GM12878 (cell line): ENCODE results near the gene LILRB2.

Experiments
- EP300 ChIP-seq, 2 experiments: fragments of 150-350 bp in 1 of 2; IDR thresholded peaks; 2 replicates each; pipeline ENCODE4 v1.6.1; 2011 to 2012; ENCODE audit warnings: low read depth in 2 of 2, low read length in 2 of 2, borderline replicate concordance in 1 of 2, improper control_type of control experiment in 1 of 2, inconsistent platforms in 1 of 2; ENCODE audit not compliant: control insufficient read depth in 1 of 2
- EZH2 ChIP-seq: IDR thresholded peaks from 2 replicates; pipeline ENCODE4 v1.6.1; 2012; ENCODE audit warnings: low read depth, mild to moderate bottlenecking, control low read depth, inconsistent platforms, low read length, borderline replicate concordance; ENCODE audit not compliant: control insufficient read depth
- JUNB ChIP-seq: IDR thresholded peaks from 2 replicates; pipeline ENCODE4 v1.6.1; 2016; ENCODE audit warnings: antibody characterized with exemption, mild to moderate bottlenecking
- MYC ChIP-seq: IDR thresholded peaks from 2 replicates; pipeline ENCODE4 v1.6.1; 2011; ENCODE audit warnings: mild to moderate bottlenecking, low read length, moderate library complexity, inconsistent platforms; ENCODE audit not compliant: insufficient read depth, insufficient replicate concordance, insufficient read length, severe bottlenecking
- RAD21 ChIP-seq: IDR thresholded peaks from 2 replicates; pipeline ENCODE4 v1.6.1; 2011; ENCODE audit warnings: mild to moderate bottlenecking, low read depth, low read length, moderate library complexity; ENCODE audit not compliant: insufficient read depth
- TCF3 ChIP-seq: IDR thresholded peaks from 2 replicates; pipeline ENCODE4 v1.6.1; 2012; ENCODE audit warnings: low read depth, mild to moderate bottlenecking, low read length, borderline replicate concordance; ENCODE audit not compliant: insufficient read depth
- TF ChIP-seq, protein P1 (sequence below), 3 experiments: IDR thresholded peaks in 2 of 3; conservative IDR thresholded peaks in 1 of 3; 2 replicates each; pipeline ENCODE4 v1.5.1; 2011; ENCODE audit warnings: low read depth in 3 of 3, low read length in 3 of 3, mild to moderate bottlenecking in 3 of 3, control low read depth in 2 of 3, moderate library complexity in 2 of 3, inconsistent platforms in 1 of 3, mixed read lengths in 1 of 3; ENCODE audit not compliant: control insufficient read depth in 2 of 3, insufficient read depth in 1 of 3; ENCODE audit errors: extremely low read depth in 1 of 3

DNA sequence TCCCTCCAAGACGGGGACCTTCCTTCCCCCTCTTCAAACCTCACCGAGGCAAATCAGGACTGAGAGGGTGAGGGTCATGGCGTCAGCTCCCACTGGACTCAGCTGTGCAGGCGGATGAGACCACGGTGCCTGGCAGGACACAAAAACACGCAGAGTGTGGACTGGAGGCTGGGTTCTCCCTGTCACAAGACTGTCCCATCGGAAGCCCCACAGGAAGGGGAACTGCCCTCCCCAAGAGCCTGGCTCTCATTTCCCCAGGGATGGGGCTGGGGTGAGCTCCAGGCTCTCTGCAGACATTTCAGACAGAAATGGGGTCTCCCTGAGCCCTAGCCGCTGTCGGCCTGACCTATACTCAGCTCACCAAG, 23.8 kb downstream of the LILRB2 start, which contains the start of gene LILRB5:
- TF ChIP-seq EP300 (IDR thresholded peaks at IDR 0.05; ENCODE audit: borderline replicate concordance in 1 of 2, control insufficient read depth in 1 of 2, low read depth in 2 of 2, low read length in 2 of 2) (no peak), TCF3 (no peak), RAD21 (no peak), JUNB (no peak), MYC (no peak), EZH2 (no peak)
- TF ChIP-seq, protein P1, sequence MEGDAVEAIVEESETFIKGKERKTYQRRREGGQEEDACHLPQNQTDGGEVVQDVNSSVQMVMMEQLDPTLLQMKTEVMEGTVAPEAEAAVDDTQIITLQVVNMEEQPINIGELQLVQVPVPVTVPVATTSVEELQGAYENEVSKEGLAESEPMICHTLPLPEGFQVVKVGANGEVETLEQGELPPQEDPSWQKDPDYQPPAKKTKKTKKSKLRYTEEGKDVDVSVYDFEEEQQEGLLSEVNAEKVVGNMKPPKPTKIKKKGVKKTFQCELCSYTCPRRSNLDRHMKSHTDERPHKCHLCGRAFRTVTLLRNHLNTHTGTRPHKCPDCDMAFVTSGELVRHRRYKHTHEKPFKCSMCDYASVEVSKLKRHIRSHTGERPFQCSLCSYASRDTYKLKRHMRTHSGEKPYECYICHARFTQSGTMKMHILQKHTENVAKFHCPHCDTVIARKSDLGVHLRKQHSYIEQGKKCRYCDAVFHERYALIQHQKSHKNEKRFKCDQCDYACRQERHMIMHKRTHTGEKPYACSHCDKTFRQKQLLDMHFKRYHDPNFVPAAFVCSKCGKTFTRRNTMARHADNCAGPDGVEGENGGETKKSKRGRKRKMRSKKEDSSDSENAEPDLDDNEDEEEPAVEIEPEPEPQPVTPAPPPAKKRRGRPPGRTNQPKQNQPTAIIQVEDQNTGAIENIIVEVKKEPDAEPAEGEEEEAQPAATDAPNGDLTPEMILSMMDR (IDR thresholded peaks at IDR 0.05 in 2 of 3, conservative IDR thresholded peaks at IDR 0.05 in 1 of 3; ENCODE audit: control insufficient read depth in 2 of 3, extremely low read depth in 1 of 3, insufficient read depth in 1 of 3, low read depth in 3 of 3, low read length in 3 of 3), result no peak
